Non-pigmented ciliary epithelial cell (primary cell): ENCODE results near the gene CDKN1B.

Source experiments
- DNase-seq: peaks from one replicate; pipeline ENCODE4 v3.0.0-alpha.2; 2010; ENCODE audit warnings: low read depth

CDKN1B gene

GRCh38 chr12:12759234-12759915, 42.2 kb downstream of the CDKN1B start:
- DNase-seq, result no peak

- no peak for DNase-seq
These were observed 47.7 kb downstream of the CDKN1B start for GRCh38 chr12:12764824-12765223.

GRCh38 chr12:12770262-12770661, 53.1 kb downstream of the CDKN1B start:
- DNase-seq, result no peak
